ENCODE measurements around the gene GAN.

Gene GAN

GRCh38 chr16:81384006-81384405, 69.2 kb downstream of the GAN start:
- TF ChIP-seq CTCF (IDR thresholded peaks at IDR 0.05; ENCODE audit: low read depth, low read length), result no peak
- no peak for DNase-seq (ENCODE audit: extremely low read depth, low read depth)

GRCh38 chr16:81385031-81385756, 70.4 kb downstream of the GAN start:
- DNase-seq (ENCODE audit: extremely low read depth, low read depth), result no peak
- no peak for TF ChIP-seq CTCF (IDR thresholded peaks at IDR 0.05; ENCODE audit: low read depth, low read length)

GRCh38 chr16:81388357-81388756, 73.6 kb downstream of the GAN start:
- no peak for TF ChIP-seq CTCF (IDR thresholded peaks at IDR 0.05; ENCODE audit: low read depth, low read length)
- no peak for DNase-seq (ENCODE audit: extremely low read depth, low read depth)

- TF ChIP-seq CTCF (IDR thresholded peaks at IDR 0.05; ENCODE audit: low read depth, low read length), result no peak
- DNase-seq (ENCODE audit: extremely low read depth, low read depth), result no peak
Measured at GRCh38 chr16:81390840-81391239, 76.1 kb downstream of the GAN start.

DNA sequence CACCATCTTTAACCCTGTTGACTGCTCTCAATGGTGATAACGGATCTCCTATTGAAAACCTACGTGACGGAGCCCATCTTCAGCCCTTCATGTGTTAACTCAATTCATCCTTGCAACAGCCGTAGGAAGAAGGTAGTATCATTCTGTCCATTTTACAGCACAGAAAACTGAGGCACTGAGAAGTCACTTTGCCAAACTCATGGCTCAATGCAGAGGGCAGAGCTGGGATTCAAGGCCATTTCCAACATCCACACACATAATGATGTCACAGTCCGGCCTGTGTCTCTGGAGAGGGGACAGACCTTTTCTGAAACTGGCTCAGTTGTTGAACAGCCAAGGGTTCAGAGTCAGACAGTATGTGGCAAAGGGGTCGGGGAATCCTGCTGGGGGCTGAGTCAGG, 77.2 kb downstream of the GAN start:
- TF ChIP-seq CTCF (IDR thresholded peaks at IDR 0.05; ENCODE audit: low read depth, low read length), result no peak
- no peak for DNase-seq (ENCODE audit: extremely low read depth, low read depth)

DNA sequence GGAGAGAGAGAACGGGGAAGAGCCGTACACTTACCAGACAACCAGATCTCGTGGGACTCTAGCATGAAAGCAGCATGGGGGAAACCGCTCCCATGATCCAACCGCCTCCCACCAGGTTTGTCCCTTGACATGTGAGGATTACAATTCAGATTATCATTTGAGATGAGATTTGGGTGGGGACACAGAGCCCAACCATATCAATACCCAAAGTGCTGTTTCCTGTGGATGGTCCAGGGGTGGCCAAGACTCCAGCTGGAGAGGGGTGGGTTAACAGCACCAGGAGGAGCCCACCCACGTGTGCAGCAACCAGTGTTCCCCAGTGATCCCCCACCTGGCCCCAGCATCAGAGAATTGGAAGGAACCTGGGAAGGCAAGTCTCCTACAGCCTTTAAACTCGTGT, 79.7 kb downstream of the GAN start:
- DNase-seq (ENCODE audit: extremely low read depth, low read depth), result no peak
- TF ChIP-seq CTCF (IDR thresholded peaks at IDR 0.05; ENCODE audit: low read depth, low read length), result no peak

- no peak for DNase-seq (ENCODE audit: extremely low read depth, low read depth)
- no peak for TF ChIP-seq CTCF (IDR thresholded peaks at IDR 0.05; ENCODE audit: low read depth, low read length)
Measured at GRCh38 chr16:81394966-81395655, 80.3 kb downstream of the GAN start.
